CD14-positive monocyte (primary cell): Measurements from ENCODE around the gene RBFOX2. TPM values are rescaled to one million over a fixed set of nuclear protein-coding genes. Genes with fewer than 3 reads are reported as not detected.

Experiments
- DNase-seq, 3 donors: peaks; one replicate each; pipeline ENCODE4 v3.0.0-alpha.2; 2011 to 2022
- H2AFZ ChIP-seq: 2 replicates; pipeline ENCODE4 v1.6.0; 2012; ENCODE audit warnings: mild to moderate bottlenecking, low read depth, low read length, inconsistent platforms; ENCODE audit not compliant: insufficient read depth, poor library complexity, severe bottlenecking
- H3K27ac ChIP-seq, 2 donors: 1 replicate in 1 of 2; 2 replicates in 1 of 2; pipeline ENCODE4 v1.5.1; 2012 to 2013; ENCODE audit warnings: low read length in 2 of 2, control low read depth in 1 of 2, inconsistent platforms in 1 of 2, low read depth in 1 of 2, mild to moderate bottlenecking in 1 of 2
- H3K27me3 ChIP-seq, 2 donors: one replicate each; pipeline versions ENCODE4 v1.6.0 to v1.6.1; 2011 to 2013; ENCODE audit warnings: low read length in 2 of 2; ENCODE audit not compliant: control insufficient read depth in 2 of 2, insufficient read depth in 2 of 2
- H3K36me3 ChIP-seq, 2 donors: replicated peaks in 1 of 2; 1 replicate in 1 of 2; 2 replicates in 1 of 2; pipeline versions ENCODE4 v1.5.1 to v1.6.1; 2012 to 2013; ENCODE audit warnings: low read length in 2 of 2, control low read depth in 1 of 2, inconsistent platforms in 1 of 2, mild to moderate bottlenecking in 1 of 2; ENCODE audit not compliant: insufficient read depth in 2 of 2, control insufficient read depth in 1 of 2
- H3K4me1 ChIP-seq, 2 donors: 1 replicate in 1 of 2; 2 replicates in 1 of 2; pipeline versions ENCODE4 v1.5.1 to v1.6.1; 2012 to 2013; ENCODE audit warnings: low read length in 2 of 2, control low read depth in 1 of 2, inconsistent platforms in 1 of 2, mild to moderate bottlenecking in 1 of 2, moderate library complexity in 1 of 2; ENCODE audit not compliant: insufficient read depth in 2 of 2, control insufficient read depth in 1 of 2
- H3K4me2 ChIP-seq: replicated peaks from 2 replicates; pipeline ENCODE3; 2012; ENCODE audit warnings: low read length, moderate library complexity, mild to moderate bottlenecking; ENCODE audit not compliant: poor library complexity, severe bottlenecking; ENCODE audit errors: extremely low read depth
- H3K4me3 ChIP-seq, 3 experiments: fragments of 200-600 bp in 1 of 3; sonication (generic) in 1 of 3; replicated peaks in 1 of 3; 1 replicate in 2 of 3; 2 replicates in 1 of 3; pipeline ENCODE4 v1.5.1; 2011 to 2013; ENCODE audit warnings: low read length in 3 of 3, mild to moderate bottlenecking in 3 of 3, control low read depth in 2 of 3, low read depth in 2 of 3, inconsistent platforms in 1 of 3, moderate library complexity in 1 of 3
- H3K79me2 ChIP-seq: 2 replicates; pipeline ENCODE4 v1.6.0; 2012; ENCODE audit warnings: mild to moderate bottlenecking, control low read depth, inconsistent platforms, low read length, moderate library complexity; ENCODE audit not compliant: insufficient read depth
- H3K9ac ChIP-seq: 2 replicates; pipeline ENCODE4 v1.6.0; 2017; ENCODE audit warnings: low read length, mild to moderate bottlenecking; ENCODE audit not compliant: insufficient read depth, poor library complexity, severe bottlenecking
- H3K9me3 ChIP-seq, 2 donors: replicated peaks in 1 of 2; 1 replicate in 1 of 2; 2 replicates in 1 of 2; pipeline versions ENCODE4 v1.5.1 to v1.6.1; 2012 to 2013; ENCODE audit warnings: low read length in 2 of 2, control low read depth in 1 of 2; ENCODE audit not compliant: control insufficient read depth in 1 of 2, insufficient read depth in 1 of 2
- H4K20me1 ChIP-seq: 2 replicates; pipeline ENCODE4 v1.6.0; 2012; ENCODE audit warnings: mild to moderate bottlenecking, low read length, control low read depth, moderate library complexity; ENCODE audit not compliant: insufficient read depth
- H3K27ac Mint-ChIP-seq, 7 donors: one replicate each; pipeline ENCODE4 v1.8.0; 2020; ENCODE audit warnings: mild to moderate bottlenecking in 7 of 7, mixed read lengths in 7 of 7, moderate library complexity in 6 of 7, inconsistent platforms in 2 of 7
- H3K27me3 Mint-ChIP-seq, 3 donors: one replicate each; pipeline ENCODE4 v1.8.0; 2021 to 2022; ENCODE audit warnings: low read depth in 3 of 3, mild to moderate bottlenecking in 3 of 3, mixed read lengths in 3 of 3, moderate library complexity in 3 of 3, inconsistent platforms in 1 of 3
- H3K36me3 Mint-ChIP-seq, 2 donors: one replicate each; pipeline ENCODE4 v1.8.0; 2020; ENCODE audit warnings: mixed read lengths in 2 of 2, inconsistent platforms in 1 of 2, mild to moderate bottlenecking in 1 of 2
- H3K4me1 Mint-ChIP-seq: one replicate; pipeline ENCODE4 v1.8.0; 2020; ENCODE audit warnings: mild to moderate bottlenecking, mixed read lengths
- H3K4me3 Mint-ChIP-seq, 2 donors: one replicate each; pipeline ENCODE4 v1.8.0; 2020; ENCODE audit warnings: mild to moderate bottlenecking in 2 of 2, mixed read lengths in 2 of 2, moderate library complexity in 1 of 2
- H3K9me3 Mint-ChIP-seq, 7 donors: one replicate each; pipeline ENCODE4 v1.8.0; 2020 to 2022; ENCODE audit warnings: mixed read lengths in 7 of 7, mild to moderate bottlenecking in 6 of 7, moderate library complexity in 6 of 7, inconsistent platforms in 2 of 7
- CTCF ChIP-seq: fragments of 200-600 bp; IDR thresholded peaks from one replicate; pipeline ENCODE4 v1.8.0; 2022; ENCODE audit warnings: antibody characterized with exemption, mild to moderate bottlenecking
- WGBS: methylation state at CpG from one replicate; pipeline ENCODE4 v1.1.5; 2013; ENCODE audit warnings: missing lambda C conversion rate; ENCODE audit not compliant: insufficient coverage; 5-methylcytosine and 5-hydroxymethylcytosine counted together
- intact Hi-C, 2 donors: fragments of 100-400 bp; cut with micrococcal nuclease; formaldehyde crosslinking; loops; one replicate each; pipeline versions ENCODE4 v1.15.0 to v1.15.1; 2023
- polyA plus RNA-seq, 3 donors: library from polyadenylated mRNA; depleted of rRNA in 1 of 3; unstranded in 2 of 3; stranded (reverse) in 1 of 3; fragments of 300-500 nt in 2 of 3; fragments of >200 nt in 1 of 3; fragmentation: Illumina TruSeq in 2 of 3; gene quantifications; 1 replicate in 2 of 3; 2 replicates in 1 of 3; pipeline ENCODE4 v1.2.3, GENCODE V29; 2012 to 2021

RBFOX2 gene
- polyA plus RNA-seq, 3 donors: not detected

- Histone ChIP-seq H3K4me1 (no peaks in the 10 kb centered on the region), H4K20me1 (no peaks in the 10 kb centered on the region), H3K27me3 (no peaks in the 10 kb centered on the region), H3K4me3 (no peak overlapping the region), H3K9me3 (no peaks in the 10 kb centered on the region), H3K27ac (no peak overlapping the region), H3K79me2 (no peaks in the 10 kb centered on the region), H3K4me2 (no peak overlapping the region), H3K9ac (no peak overlapping the region), H3K36me3 (no peaks in the 10 kb centered on the region), H2AFZ (no peak overlapping the region)
- H3K27ac Mint-ChIP-seq: no peak overlapping the region
- no peak for TF ChIP-seq CTCF
- no CpG with 5 or more reads among the region's 1 CpG for WGBS
- H3K27me3 Mint-ChIP-seq: peaks cover 1 to 19% (median 4%) of the 10 kb centered on the region in 3 donors
- DNase-seq: no peak
- no peak overlapping the region for H3K4me3 Mint-ChIP-seq
- no peaks in the 10 kb centered on the region for H3K4me1 Mint-ChIP-seq
- no peaks in the 10 kb centered on the region for H3K9me3 Mint-ChIP-seq
- intact Hi-C loops: no loop called here
- H3K36me3 Mint-ChIP-seq: no peaks in the 10 kb centered on the region
Observed at GRCh38 chr22:35972559-35972958, 56.1 kb downstream of the RBFOX2 start.

GRCh38 chr22:35971456-35972119, 57.0 kb downstream of the RBFOX2 start:
- intact Hi-C loops: no loop called here
- H3K79me2 ChIP-seq: no peaks in the 10 kb centered on the region
- H3K9ac ChIP-seq: no peak overlapping the region
- no peaks in the 10 kb centered on the region for H3K36me3 Mint-ChIP-seq
- H3K27ac ChIP-seq: no peak overlapping the region
- no peaks in the 10 kb centered on the region for H3K4me1 ChIP-seq
- H3K27me3 Mint-ChIP-seq: peaks cover 1 to 19% (median 12%) of the 10 kb centered on the region in 3 donors
- no peak for DNase-seq
- no peaks in the 10 kb centered on the region for H4K20me1 ChIP-seq
- no peak overlapping the region for H3K4me2 ChIP-seq
- WGBS: 100% methylated on average over 1 of the region's 3 CpGs
- H3K4me3 Mint-ChIP-seq: no peak overlapping the region
- no peaks in the 10 kb centered on the region for H3K36me3 ChIP-seq
- H3K9me3 ChIP-seq: no peaks in the 10 kb centered on the region
- no peak for TF ChIP-seq CTCF
- no peak overlapping the region for H3K4me3 ChIP-seq
- H2AFZ ChIP-seq: no peak overlapping the region
- H3K27ac Mint-ChIP-seq: no peak overlapping the region
- no peaks in the 10 kb centered on the region for H3K9me3 Mint-ChIP-seq
- H3K4me1 Mint-ChIP-seq: no peaks in the 10 kb centered on the region
- no peaks in the 10 kb centered on the region for H3K27me3 ChIP-seq
